H1 (cell line): ENCODE data around the gene DYNC1I1.

Experiments used
- CTCF ChIP-seq, 3 experiments: IDR thresholded peaks; 1 replicate in 2 of 3; 2 replicates in 1 of 3; pipeline versions ENCODE4 v1.5.1 to v1.6.1; 2011; ENCODE audit warnings: low read length in 3 of 3, mild to moderate bottlenecking in 3 of 3, inconsistent platforms in 2 of 3, low read depth in 1 of 3, moderate library complexity in 1 of 3; ENCODE audit not compliant: insufficient read depth in 1 of 3; ENCODE audit errors: control extremely low read depth in 1 of 3
- MAX ChIP-seq: IDR thresholded peaks from 2 replicates; pipeline ENCODE4 v1.6.1; 2012; ENCODE audit warnings: inconsistent platforms

GRCh38 chr7:95993380-95993779, 221.0 kb downstream of the DYNC1I1 start:
- TF ChIP-seq CTCF (IDR thresholded peaks at IDR 0.05; ENCODE audit: control extremely low read depth in 1 of 3, insufficient read depth in 1 of 3, low read depth in 1 of 3, low read length in 3 of 3) (no peak), MAX (no peak)
